Lower leg skin (tissue), 3 donors: ENCODE measurements around the gene ANKRD13D.

Experiments used
- CTCF ChIP-seq, 3 donors: fragments of 450-650 bp; IDR thresholded peaks; one replicate each; pipeline ENCODE4 v1.5.1; 2016; ENCODE audit warnings: antibody characterized with exemption in 3 of 3, mild to moderate bottlenecking in 3 of 3, moderate library complexity in 2 of 3
- POLR2A ChIP-seq, 2 donors: fragments of 450-650 bp; IDR thresholded peaks; one replicate each; pipeline ENCODE4 v1.6.1; 2016 to 2017; ENCODE audit warnings: antibody characterized with exemption in 2 of 2, mild to moderate bottlenecking in 1 of 2, moderate library complexity in 1 of 2

- TF ChIP-seq CTCF (IDR thresholded peaks at IDR 0.05) = no peak
- TF ChIP-seq POLR2A (IDR thresholded peaks at IDR 0.05) = no peak
Measured at GRCh38 chr11:67275606-67276409, 13.3 kb upstream of the ANKRD13D start.
